Activated CD8-positive, alpha-beta T cell treated with anti-CD3 and anti-CD28 coated beads, Interleukin-2, amount 10 ng/mL, durations not matched to agents 7 days and 5 days (primary cell): ENCODE results near the gene MATR3. TPM values are rescaled to one million over a fixed set of nuclear protein-coding genes. Genes with fewer than 3 reads are reported as not detected.
"Not testable (repeated sequence)": the region's sequence is repeated elsewhere in the genome, so short reads cannot be mapped to it uniquely, and the experiment has no call there.

Source experiments
- ATAC-seq: fragments of 150-1000 bp; cut with Tn5 transposase; one replicate; pipeline ENCODE4 v1.10.0; 2021; ENCODE audit warnings: moderate library complexity
- CTCF ChIA-PET: fragments of 350-600 bp; sonication (Branson Sonifier 250); formaldehyde crosslinking; loops from one replicate; lab custom pipeline; 2021; ENCODE audit warnings: antibody characterized with exemption; lab: Charles Lee
- POLR2A ChIA-PET: fragments of 350-600 bp; sonication (Branson Sonifier 250); formaldehyde crosslinking; loops from one replicate; lab custom pipeline; 2021; ENCODE audit warnings: antibody characterized with exemption; lab: Charles Lee
- DNase-seq: peaks from one replicate; pipeline ENCODE4 v3.0.0-alpha.2; 2020
- H3K27ac Mint-ChIP-seq: one replicate; pipeline ENCODE4 v1.8.0; 2021; ENCODE audit warnings: mild to moderate bottlenecking, mixed read lengths
- H3K27me3 Mint-ChIP-seq: one replicate; pipeline ENCODE4 v1.8.0; 2021; ENCODE audit warnings: low read depth, mixed read lengths
- H3K36me3 Mint-ChIP-seq: one replicate; pipeline ENCODE4 v1.8.0; 2021; ENCODE audit warnings: low read depth, mixed read lengths
- H3K4me1 Mint-ChIP-seq: one replicate; pipeline ENCODE4 v1.8.0; 2021; ENCODE audit warnings: low read depth, mixed read lengths
- H3K4me3 Mint-ChIP-seq: one replicate; pipeline ENCODE4 v1.8.0; 2021; ENCODE audit warnings: mild to moderate bottlenecking, mixed read lengths
- H3K9me3 Mint-ChIP-seq: one replicate; pipeline ENCODE4 v1.8.0; 2022; ENCODE audit warnings: mixed read lengths; ENCODE audit not compliant: insufficient read depth
- total RNA-seq, 2 experiments: library from RNA; stranded (reverse); gene quantifications; one replicate each; pipeline ENCODE4 v1.2.3, GENCODE V29; 2021

The MATR3 gene
- total RNA-seq, 2 experiments from 2014 or later: 174 to 176 TPM

DNA sequence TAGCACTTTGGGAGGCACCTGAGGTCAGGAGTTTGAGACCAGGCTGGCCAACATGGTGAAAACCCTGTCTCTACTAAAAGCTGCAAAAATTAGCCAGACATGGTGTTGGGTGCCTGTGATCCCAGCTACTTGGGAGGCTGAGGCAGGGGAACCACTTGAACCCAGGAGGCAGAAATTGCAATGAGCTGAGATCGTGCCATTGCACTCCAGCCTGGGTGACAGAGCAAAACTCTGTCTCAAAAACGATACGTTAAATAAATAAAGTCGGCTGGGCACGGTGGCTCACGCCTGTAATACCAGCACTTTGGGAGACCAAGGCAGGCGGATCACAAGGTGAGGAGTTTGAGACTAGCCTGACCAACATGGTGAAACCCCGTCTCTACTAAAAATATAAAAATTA, 62.4 kb downstream of the MATR3 start:
- H3K4me1 Mint-ChIP-seq, H3K27me3 Mint-ChIP-seq, H3K4me3 Mint-ChIP-seq, CTCF ChIA-PET, H3K27ac Mint-ChIP-seq, ATAC-seq, H3K9me3 Mint-ChIP-seq, DNase-seq: not testable (repeated sequence)
- POLR2A ChIA-PET: interaction anchor here (0.6 kb wide), 1 partner anchor 92 kb away, joined by 3 read pairs; no protein-coding TSS in a partner anchor
- peaks cover 38% of the 10 kb centered on the region for H3K36me3 Mint-ChIP-seq

DNA sequence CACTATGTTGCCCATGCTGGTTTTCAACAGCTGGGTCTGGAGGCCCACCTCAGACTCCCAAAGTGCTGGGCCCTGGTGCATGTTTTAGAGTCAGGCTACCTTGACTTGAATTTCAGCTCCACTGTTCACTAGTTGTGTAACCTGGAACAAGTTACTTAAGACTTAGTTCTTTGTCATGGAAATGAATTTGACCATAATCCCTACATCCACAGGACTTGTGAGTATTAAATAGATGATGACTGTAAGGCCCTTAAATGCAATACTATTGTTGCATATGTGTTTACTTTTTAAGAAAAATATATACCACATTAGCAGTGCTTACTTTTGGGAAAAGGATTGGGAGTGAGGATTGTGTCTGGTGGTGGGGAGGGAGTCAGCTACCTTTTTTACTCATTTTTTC, 64.5 kb downstream of the MATR3 start:
- ATAC-seq: no peak
- Mint-ChIP-seq H3K27ac (no peak overlapping the region), H3K36me3 (peaks cover 40% of the 10 kb centered on the region), H3K4me3 (no peak overlapping the region), H3K27me3 (no peaks in the 10 kb centered on the region), H3K9me3 (no peaks in the 10 kb centered on the region), H3K4me1 (peaks cover 5% of the 10 kb centered on the region)
- ChIA-PET CTCF (interaction anchor here (0.7 kb wide), 1 partner anchor 62 kb away, joined by 3 read pairs; no protein-coding TSS in a partner anchor), POLR2A (interaction anchor here (1.8 kb wide), 1 partner anchor 16 kb away, joined by 4 read pairs; the partner anchor contains the start of gene PAIP2)
- no peak for DNase-seq

DNA sequence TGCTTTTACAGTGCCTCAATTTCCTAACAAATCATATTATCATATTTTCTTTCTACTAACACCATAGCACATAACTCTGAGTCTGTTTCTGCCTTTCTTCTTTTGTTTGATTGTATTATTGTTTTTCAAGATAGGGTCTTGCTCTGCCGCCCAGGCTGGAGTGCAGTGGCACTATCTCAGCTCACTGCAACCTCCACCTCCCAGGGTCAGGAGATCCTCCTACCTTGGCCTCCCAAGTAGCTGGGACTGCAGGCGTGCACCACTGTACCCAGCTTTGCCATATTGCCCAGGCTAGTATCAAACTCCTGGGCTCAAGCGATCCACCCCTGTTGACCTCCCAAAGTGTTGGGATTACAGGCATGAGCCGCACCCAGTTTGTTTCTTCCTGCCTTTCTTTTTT, 66.8 kb downstream of the MATR3 start:
- H3K27ac Mint-ChIP-seq: no peak overlapping the region
- DNase-seq: no peak
- ChIA-PET POLR2A (no interaction called here), CTCF (interaction anchor here (1.0 kb wide), 1 partner anchor 9 kb away, joined by 4 read pairs; no protein-coding TSS in a partner anchor)
- H3K4me1 Mint-ChIP-seq: peaks cover 5% of the 10 kb centered on the region
- H3K36me3 Mint-ChIP-seq: peaks cover 46% of the 10 kb centered on the region
- ATAC-seq: no peak
- H3K27me3 Mint-ChIP-seq: no peaks in the 10 kb centered on the region
- H3K4me3 Mint-ChIP-seq: no peak overlapping the region
- H3K9me3 Mint-ChIP-seq: no peaks in the 10 kb centered on the region

- Mint-ChIP-seq H3K4me3 (no peak overlapping the region), H3K36me3 (peaks cover 53% of the 10 kb centered on the region), H3K9me3 (no peaks in the 10 kb centered on the region), H3K4me1 (peaks cover 4% of the 10 kb centered on the region), H3K27ac (no peak overlapping the region), H3K27me3 (no peaks in the 10 kb centered on the region)
- no peak for ATAC-seq
- ChIA-PET CTCF (interaction anchor here (1.3 kb wide), 1 partner anchor 111 kb away, joined by 4 read pairs; no protein-coding TSS in a partner anchor), POLR2A (no interaction called here)
- DNase-seq: no peak
Observed at GRCh38 chr5:139361835-139362429, 68.4 kb downstream of the MATR3 start.

DNA sequence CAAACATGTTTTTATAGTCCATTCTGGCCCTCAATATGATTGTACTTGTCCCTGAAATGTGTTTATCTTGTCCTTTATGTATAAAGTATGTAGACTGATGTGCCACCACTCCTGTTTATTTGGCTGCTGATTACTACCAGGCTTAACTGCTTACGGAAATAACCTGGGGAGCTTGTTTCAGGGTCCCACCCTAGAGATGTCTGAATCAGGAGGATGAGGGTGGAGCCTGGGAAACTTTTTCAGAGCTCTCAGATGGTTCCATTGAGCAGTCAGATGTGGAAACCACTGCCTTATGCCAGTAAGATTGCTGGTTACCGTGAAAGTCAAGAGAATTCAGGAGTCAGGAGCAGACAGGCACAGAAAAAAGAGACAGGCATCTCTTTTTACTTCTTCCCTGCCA, 70.4 kb downstream of the MATR3 start:
- H3K9me3 Mint-ChIP-seq: no peaks in the 10 kb centered on the region
- H3K27ac Mint-ChIP-seq: no peak overlapping the region
- ATAC-seq (no peak), DNase-seq (no peak)
- no peak overlapping the region for H3K4me3 Mint-ChIP-seq
- H3K27me3 Mint-ChIP-seq: no peaks in the 10 kb centered on the region
- H3K4me1 Mint-ChIP-seq: peaks cover 2% of the 10 kb centered on the region
- CTCF ChIA-PET: interaction anchor here (1.2 kb wide), 1 partner anchor 27 kb away, joined by 4 read pairs; no protein-coding TSS in a partner anchor
- POLR2A ChIA-PET: no interaction called here
- H3K36me3 Mint-ChIP-seq: peaks cover 44% of the 10 kb centered on the region

- DNase-seq: no peak
- Mint-ChIP-seq H3K27me3 (no peaks in the 10 kb centered on the region), H3K27ac (no peak overlapping the region), H3K4me3 (no peak overlapping the region), H3K36me3 (peaks cover 46% of the 10 kb centered on the region), H3K4me1 (peaks cover 2% of the 10 kb centered on the region), H3K9me3 (no peaks in the 10 kb centered on the region)
- ATAC-seq: no peak
- POLR2A ChIA-PET: interaction anchor here (1.4 kb wide), 1 partner anchor 9 kb away, joined by 3 read pairs; no protein-coding TSS in a partner anchor
- CTCF ChIA-PET: no interaction called here
Observed at GRCh38 chr5:139364466-139364865, 70.9 kb downstream of the MATR3 start.

GRCh38 chr5:139368613-139369012, 75.1 kb downstream of the MATR3 start:
- POLR2A ChIA-PET: no interaction called here
- Mint-ChIP-seq H3K27ac (no peak overlapping the region), H3K36me3 (peaks cover 45% of the 10 kb centered on the region), H3K4me1 (peaks cover 24% of the 10 kb centered on the region), H3K9me3 (no peaks in the 10 kb centered on the region), H3K4me3 (no peak overlapping the region), H3K27me3 (no peaks in the 10 kb centered on the region)
- no peak for ATAC-seq
- DNase-seq: no peak
- CTCF ChIA-PET: interaction anchor here (0.7 to 2.5 kb wide), 9 partner anchors 8 to 579 kb away, joined by 3 to 12 read pairs (median 3); partner anchors contain the start of genes MZB1 and PAIP2

- no peak overlapping the region for H3K4me3 Mint-ChIP-seq
- H3K36me3 Mint-ChIP-seq: peaks cover 42% of the 10 kb centered on the region
- DNase-seq (no peak), ATAC-seq (no peak)
- H3K9me3 Mint-ChIP-seq: no peaks in the 10 kb centered on the region
- ChIA-PET CTCF (interaction anchor here (0.7 to 2.5 kb wide), 11 partner anchors 9 to 580 kb away, joined by 3 to 12 read pairs (median 3); partner anchors contain the start of genes MZB1 and PAIP2), POLR2A (interaction anchor here (1.0 kb wide), 1 partner anchor 22 kb away, joined by 6 read pairs; no protein-coding TSS in a partner anchor)
- H3K27ac Mint-ChIP-seq: no peak overlapping the region
- H3K4me1 Mint-ChIP-seq: peaks cover 24% of the 10 kb centered on the region
- no peaks in the 10 kb centered on the region for H3K27me3 Mint-ChIP-seq
Observed at GRCh38 chr5:139369181-139369580, 75.6 kb downstream of the MATR3 start.

DNA sequence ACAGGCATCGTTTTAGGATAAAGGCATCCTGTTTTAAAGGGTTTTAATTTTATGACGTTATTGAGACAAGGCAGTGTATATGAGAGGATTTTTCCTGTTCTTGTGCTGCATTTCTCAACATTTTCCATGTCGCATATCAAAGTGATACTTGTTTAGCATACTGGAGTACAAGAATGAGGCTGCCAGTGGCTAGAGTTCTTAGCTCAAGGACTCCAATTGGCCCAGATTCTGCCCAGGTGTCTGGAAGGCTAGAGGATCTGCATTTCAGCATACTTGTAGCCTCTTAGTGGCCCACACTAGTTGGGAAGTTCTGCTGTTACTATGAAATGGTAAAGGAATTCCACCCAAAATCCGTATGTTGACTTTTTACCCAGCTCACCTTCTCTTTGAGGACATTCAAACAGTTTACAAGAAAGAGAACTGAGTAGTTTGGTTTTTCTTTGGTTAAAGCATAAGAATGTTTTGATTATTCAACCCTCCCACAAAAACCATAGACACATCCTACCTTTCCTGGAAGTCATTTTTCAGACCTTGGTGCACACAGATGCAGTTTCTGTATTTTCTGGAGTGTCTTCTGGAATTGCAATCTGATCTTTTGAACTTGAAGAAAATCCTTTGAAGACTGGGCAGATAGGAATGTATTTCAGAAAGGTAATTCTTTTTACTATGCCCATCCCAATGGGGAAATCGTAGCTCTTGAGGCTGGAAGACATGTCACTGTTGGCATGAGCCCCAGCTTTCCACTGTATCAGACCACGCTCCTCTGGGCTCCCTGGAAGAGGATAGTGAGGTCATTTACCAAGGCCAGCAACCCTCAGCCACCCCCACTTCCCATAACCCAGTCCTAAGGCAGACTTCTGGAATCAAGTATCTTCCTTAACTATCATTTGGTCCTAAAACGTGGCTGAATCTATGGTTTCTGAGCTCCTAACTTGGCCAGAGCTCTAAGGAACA, 78.2 kb downstream of the MATR3 start:
- Mint-ChIP-seq H3K4me1 (peaks cover 24% of the 10 kb centered on the region), H3K27me3 (no peaks in the 10 kb centered on the region), H3K4me3 (no peak overlapping the region), H3K27ac (peak overlapping the region; percentile 58), H3K9me3 (no peaks in the 10 kb centered on the region), H3K36me3 (peaks cover 32% of the 10 kb centered on the region)
- no peak for DNase-seq
- ChIA-PET CTCF (interaction anchor here (0.9 to 2.2 kb wide), 5 partner anchors 16 to 109 kb away, joined by 3 to 7 read pairs (median 3); partner anchors contain the start of gene PAIP2), POLR2A (interaction anchor here (1.0 kb wide), 1 partner anchor 15 kb away, joined by 3 read pairs; no protein-coding TSS in a partner anchor)
- peak; percentile 41 for ATAC-seq

GRCh38 chr5:139374909-139375308, 81.4 kb downstream of the MATR3 start:
- H3K36me3 Mint-ChIP-seq: peaks cover 23% of the 10 kb centered on the region
- H3K27me3 Mint-ChIP-seq: no peaks in the 10 kb centered on the region
- CTCF ChIA-PET: interaction anchor here (0.8 kb wide), 1 partner anchor 81 kb away, joined by 3 read pairs; no protein-coding TSS in a partner anchor
- no peak overlapping the region for H3K4me3 Mint-ChIP-seq
- POLR2A ChIA-PET: interaction anchor here (1.7 kb wide), 1 partner anchor 16 kb away, joined by 5 read pairs; no protein-coding TSS in a partner anchor
- no peak overlapping the region for H3K27ac Mint-ChIP-seq
- H3K9me3 Mint-ChIP-seq: no peaks in the 10 kb centered on the region
- ATAC-seq (no peak), DNase-seq (no peak)
- peaks cover 26% of the 10 kb centered on the region for H3K4me1 Mint-ChIP-seq

DNA sequence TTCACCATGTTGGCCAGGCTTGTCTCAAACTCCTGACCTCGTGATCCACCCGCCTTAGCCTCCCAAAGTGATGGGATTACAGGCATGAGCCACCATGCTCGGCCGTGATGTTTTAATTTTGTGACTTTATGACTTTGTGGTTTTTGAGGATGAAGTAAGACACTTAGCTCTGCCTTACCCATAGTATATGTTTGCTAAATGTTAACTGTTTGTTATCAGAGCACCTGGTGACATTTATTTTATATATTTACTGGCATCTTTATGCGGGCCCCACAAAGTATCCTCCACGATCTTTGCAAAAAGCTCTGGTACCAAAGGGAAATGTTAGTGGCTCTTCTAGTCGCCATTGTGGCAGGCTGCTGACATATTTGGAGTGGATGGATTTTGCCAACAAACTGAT, 82.8 kb downstream of the MATR3 start:
- ChIA-PET POLR2A (no interaction called here), CTCF (interaction anchor here (1.0 to 1.2 kb wide), 3 partner anchors 10 to 15 kb away, joined by 3 read pairs; no protein-coding TSS in a partner anchor)
- peaks cover 16% of the 10 kb centered on the region for H3K4me1 Mint-ChIP-seq
- H3K4me3 Mint-ChIP-seq: no peak overlapping the region
- no peaks in the 10 kb centered on the region for H3K27me3 Mint-ChIP-seq
- H3K9me3 Mint-ChIP-seq: no peaks in the 10 kb centered on the region
- peaks cover 20% of the 10 kb centered on the region for H3K36me3 Mint-ChIP-seq
- no peak overlapping the region for H3K27ac Mint-ChIP-seq
- ATAC-seq (no peak), DNase-seq (no peak)
